Central memory CD8-positive, alpha-beta T cell (primary cell): Measurements from ENCODE around the gene NUTM2B.
"Not testable (repeated sequence)": the region's sequence is repeated elsewhere in the genome, so short reads cannot be mapped to it uniquely, and the experiment has no call there.

Source experiments
- ATAC-seq: fragments of 150-1000 bp; cut with Tn5 transposase; replicated peaks from 2 replicates; pipeline ENCODE4 v1.10.0; 2022; ENCODE audit warnings: mild to moderate bottlenecking, moderate FRiP score, moderate number of reproducible peaks; ENCODE audit not compliant: poor library complexity, severe bottlenecking; ENCODE audit errors: extremely low read depth
- DNase-seq, 2 donors: peaks; one replicate each; pipeline ENCODE4 v3.0.0; 2021; ENCODE audit warnings: low spot score in 2 of 2
- H3K27ac Mint-ChIP-seq: one replicate; pipeline ENCODE4 v1.8.0; 2022; ENCODE audit warnings: low read depth, mild to moderate bottlenecking, moderate library complexity, mixed read lengths
- H3K27me3 Mint-ChIP-seq: one replicate; pipeline ENCODE4 v1.8.0; 2022; ENCODE audit warnings: mixed read lengths
- H3K36me3 Mint-ChIP-seq: one replicate; pipeline ENCODE4 v1.8.0; 2022; ENCODE audit warnings: mild to moderate bottlenecking, moderate library complexity, mixed read lengths; ENCODE audit not compliant: insufficient read depth
- H3K4me1 Mint-ChIP-seq: one replicate; pipeline ENCODE4 v1.8.0; 2022; ENCODE audit warnings: mixed read lengths
- H3K4me3 Mint-ChIP-seq: one replicate; pipeline ENCODE4 v1.8.0; 2022; ENCODE audit warnings: mild to moderate bottlenecking, moderate library complexity, mixed read lengths
- H3K9me3 Mint-ChIP-seq: one replicate; pipeline ENCODE4 v1.8.0; 2022; ENCODE audit warnings: mixed read lengths

The NUTM2B gene, protein sequence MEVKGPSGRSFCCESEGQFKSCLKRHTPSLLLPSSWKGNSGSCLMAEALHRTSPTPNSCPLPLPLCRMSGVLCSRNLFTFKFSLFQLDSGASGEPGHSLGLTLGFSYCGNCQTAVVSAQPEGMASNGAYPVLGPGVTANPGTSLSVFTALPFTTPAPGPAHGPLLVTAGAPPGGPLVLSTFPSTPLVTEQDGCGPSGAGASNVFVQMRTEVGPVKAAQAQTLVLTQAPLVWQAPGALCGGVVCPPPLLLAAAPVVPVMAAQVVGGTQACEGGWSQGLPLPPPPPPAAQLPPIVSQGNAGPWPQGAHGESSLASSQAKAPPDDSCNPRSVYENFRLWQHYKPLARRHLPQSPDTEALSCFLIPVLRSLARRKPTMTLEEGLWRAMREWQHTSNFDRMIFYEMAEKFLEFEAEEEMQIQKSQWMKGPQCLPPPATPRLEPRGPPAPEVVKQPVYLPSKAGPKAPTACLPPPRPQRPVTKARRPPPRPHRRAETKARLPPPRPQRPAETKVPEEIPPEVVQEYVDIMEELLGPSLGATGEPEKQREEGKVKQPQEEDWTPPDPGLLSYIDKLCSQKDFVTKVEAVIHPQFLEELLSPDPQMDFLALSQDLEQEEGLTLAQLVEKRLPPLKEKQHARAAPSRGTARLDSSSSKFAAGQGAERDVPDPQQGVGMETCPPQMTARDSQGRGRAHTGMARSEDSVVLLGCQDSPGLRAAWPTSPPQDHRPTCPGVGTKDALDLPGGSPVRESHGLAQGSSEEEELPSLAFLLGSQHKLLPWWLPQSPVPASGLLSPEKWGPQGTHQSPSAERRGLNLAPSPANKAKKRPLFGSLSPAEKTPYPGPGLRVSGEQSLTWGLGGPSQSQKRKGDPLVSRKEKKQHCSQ

DNA sequence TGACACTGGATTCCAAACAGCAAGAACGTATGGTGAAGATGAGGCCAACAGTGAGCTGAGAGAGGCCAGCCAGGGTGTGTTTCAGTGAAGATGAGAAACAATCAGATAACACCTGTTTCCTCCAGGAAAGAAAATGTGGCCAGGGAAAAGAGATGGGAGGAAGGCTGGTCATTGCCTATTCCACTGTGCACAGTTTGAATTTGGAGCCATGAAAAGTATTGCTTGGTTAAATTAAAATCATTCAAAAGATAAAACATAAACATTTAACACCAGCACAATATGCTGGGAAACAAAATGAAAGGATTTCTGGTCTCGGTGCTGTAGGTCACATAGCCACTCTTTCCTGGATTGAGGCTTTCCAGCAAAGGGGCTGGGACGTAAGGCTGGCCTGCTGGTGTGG, at the start of gene NUTM2B:
NUTM2B (plus strand) TSS at position 301 of the 400 bp plus-strand sequence. CDS start 383 bp downstream, outside the sequence.
- not testable (repeated sequence) for H3K27ac Mint-ChIP-seq

DNA sequence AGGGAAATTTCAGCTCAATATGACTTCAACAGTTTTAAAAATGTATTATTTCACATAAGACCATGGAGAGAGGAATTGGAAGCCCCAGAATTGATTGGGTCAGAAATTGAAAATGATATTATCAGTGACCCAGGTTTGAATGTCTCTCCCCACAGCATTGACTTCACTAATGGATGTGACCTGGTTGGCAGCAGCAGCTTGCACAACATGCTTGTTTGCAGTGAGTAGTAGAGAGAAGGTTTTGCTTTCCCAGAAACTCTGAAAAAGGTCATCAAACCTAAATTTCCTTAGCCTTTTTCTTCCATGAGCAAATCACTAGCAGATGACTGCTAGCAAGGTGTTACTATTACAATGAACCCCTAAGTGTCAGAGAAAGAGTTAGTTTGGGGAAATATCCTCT, 39.7 kb upstream of the NUTM2B start:
- H3K4me1 Mint-ChIP-seq, H3K36me3 Mint-ChIP-seq, H3K4me3 Mint-ChIP-seq, DNase-seq, H3K27ac Mint-ChIP-seq, H3K9me3 Mint-ChIP-seq, H3K27me3 Mint-ChIP-seq, ATAC-seq: not testable (repeated sequence)

More for the DNA sequence above, at the start of gene NUTM2B:
- H3K27me3 Mint-ChIP-seq, H3K36me3 Mint-ChIP-seq, H3K4me3 Mint-ChIP-seq, ATAC-seq, DNase-seq, H3K4me1 Mint-ChIP-seq, H3K9me3 Mint-ChIP-seq: not testable (repeated sequence)

DNA sequence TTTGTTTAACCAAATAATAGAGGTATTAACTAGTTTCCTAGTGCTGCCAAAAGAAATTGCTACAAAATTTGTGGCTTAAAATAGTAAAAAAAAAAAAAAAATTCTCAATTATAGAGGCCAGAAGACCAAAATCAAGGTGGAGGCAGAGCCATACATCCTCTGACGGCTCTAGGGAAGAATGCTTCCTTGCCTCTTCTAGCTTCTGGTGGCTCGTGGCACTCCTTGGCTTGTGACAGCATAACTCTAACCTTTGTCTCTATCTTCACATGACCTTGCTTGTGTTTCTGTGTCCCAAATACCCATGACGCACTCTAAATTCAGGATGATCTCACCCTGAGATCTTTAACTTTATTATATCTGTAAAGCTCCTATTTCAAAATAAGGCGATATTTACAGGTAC, 38.3 kb upstream of the NUTM2B start:
- not testable (repeated sequence) for ATAC-seq, DNase-seq, H3K36me3 Mint-ChIP-seq, H3K9me3 Mint-ChIP-seq, H3K27ac Mint-ChIP-seq, H3K4me3 Mint-ChIP-seq, H3K27me3 Mint-ChIP-seq, H3K4me1 Mint-ChIP-seq

DNA sequence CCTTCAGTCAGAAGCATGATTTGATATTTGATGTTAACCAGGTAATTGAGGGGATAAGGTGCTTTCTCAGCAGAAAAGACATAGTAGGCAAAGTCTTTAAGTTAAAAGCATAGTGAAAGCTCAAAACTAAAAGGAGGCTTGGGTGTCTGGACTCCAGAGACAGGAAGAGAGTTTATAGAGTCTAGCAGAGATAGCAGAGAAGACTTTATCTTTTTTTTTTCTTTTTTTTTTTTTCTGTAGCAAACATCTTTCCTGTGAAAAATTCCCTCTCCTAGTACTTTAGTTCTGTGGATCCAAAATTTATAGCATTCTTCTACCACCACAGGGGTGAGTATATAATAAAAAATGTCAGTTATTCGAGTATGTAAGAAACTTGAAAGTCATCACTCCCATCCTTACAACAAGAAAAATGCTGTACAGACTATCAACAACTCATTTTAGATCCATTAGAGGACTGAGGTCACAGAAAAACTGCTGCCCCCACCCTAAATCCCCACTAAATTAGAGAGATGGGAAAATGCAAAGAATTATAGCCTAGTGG, 33.7 kb upstream of the NUTM2B start:
- H3K27me3 Mint-ChIP-seq, H3K27ac Mint-ChIP-seq, H3K4me3 Mint-ChIP-seq, ATAC-seq, H3K9me3 Mint-ChIP-seq, H3K36me3 Mint-ChIP-seq, H3K4me1 Mint-ChIP-seq, DNase-seq: not testable (repeated sequence)

DNA sequence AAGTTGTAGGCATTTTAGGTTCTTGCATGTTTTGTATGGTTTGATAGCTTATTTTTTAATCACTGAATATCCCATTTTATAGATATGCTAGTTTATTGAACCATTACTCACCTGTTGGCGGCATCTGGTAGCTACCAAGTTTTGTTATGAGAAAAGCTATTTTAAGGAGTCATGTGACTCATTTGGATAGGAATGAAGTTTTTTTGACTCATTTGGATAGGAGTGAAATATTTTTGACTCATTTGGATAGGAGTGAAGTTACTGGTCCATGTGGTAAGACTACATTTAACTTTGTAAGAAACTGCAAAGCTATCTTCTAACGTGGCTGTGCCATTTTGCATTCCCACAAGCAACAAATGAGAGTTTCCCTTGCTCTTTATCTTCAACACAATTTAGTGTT, 28.1 kb upstream of the NUTM2B start:
- not testable (repeated sequence) for H3K4me3 Mint-ChIP-seq, DNase-seq, H3K9me3 Mint-ChIP-seq, H3K27me3 Mint-ChIP-seq, ATAC-seq, H3K27ac Mint-ChIP-seq, H3K36me3 Mint-ChIP-seq, H3K4me1 Mint-ChIP-seq

DNA sequence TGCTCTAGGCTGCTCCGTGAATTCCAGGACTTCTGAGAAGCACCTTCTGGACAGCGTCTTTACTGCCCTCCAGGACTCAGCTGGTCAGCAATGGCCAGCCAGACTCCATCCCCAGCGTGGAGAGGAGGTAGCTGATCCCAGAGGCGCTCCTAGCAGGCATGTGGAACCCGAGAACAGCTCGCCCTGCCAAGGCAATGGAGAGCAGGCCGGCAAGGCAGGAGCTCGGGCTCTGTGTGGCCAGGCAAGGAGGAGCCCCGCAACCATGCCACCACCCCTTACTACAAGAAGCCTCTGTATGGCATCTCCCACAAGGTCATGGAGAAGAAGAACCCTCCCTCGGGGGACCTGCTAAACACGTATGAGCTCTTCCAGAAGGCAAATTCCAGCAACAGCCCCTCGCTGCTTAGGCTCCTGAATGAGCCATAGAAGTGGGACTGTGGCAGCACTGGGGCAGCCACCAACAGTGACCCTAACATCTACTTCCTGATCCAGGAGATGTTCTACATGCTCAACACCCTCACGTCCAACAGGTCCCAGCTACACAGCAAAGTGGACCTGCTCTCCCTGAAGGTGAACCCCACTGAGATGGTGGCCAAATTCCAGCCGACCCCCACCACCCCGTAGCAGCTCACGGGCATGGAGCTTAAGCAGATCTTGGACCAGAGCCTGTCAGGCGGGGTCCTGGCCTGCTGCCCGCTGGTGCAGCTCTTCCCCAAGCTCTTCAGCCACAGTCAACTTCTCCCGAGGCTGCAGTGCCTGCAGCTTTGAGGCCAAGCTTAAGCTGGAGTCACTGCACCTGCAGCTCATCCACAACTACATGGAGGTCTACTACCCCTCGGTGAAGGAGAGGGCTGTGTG, 19.8 kb upstream of the NUTM2B start:
- H3K36me3 Mint-ChIP-seq, DNase-seq, ATAC-seq, H3K4me1 Mint-ChIP-seq, H3K4me3 Mint-ChIP-seq, H3K27me3 Mint-ChIP-seq, H3K27ac Mint-ChIP-seq, H3K9me3 Mint-ChIP-seq: not testable (repeated sequence)

DNA sequence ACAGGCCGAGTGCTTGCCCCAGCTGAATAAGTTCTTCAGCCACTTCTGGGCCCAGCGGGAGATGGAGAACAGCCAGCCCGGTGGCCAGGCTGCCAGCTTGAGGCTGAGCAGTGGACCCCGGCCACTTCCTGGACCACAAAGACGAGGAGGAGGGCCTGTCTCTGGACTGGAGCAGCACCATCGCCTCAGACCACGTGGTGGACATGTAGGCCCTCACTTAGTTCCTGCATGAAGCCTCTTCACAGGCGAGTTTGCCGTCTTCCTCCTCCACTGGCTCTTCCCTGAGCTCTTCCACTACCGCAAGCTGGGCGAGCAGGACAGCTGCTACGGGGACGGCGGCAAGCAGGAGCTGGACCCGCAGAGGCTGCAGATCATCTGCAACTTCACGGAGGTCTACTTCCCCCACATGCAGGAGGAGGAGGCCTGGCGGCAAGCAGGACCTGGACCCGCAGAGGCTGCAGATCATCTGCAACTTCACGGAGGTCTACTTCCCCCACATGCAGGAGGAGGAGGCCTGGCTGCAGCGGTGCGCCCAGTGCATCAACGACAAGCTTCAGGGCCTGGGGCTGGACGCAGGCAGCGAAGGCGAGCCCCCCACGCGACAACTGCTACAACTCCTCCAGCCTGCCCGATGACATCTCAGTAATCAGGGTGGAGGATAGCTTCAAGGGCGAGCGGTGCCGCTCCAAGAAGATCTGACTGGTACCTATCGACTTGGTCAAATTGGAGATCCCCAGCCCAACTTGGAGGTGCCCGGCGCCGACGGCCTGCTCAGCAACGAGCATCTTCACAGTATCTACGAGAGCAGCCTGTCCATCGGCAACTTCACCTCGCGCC, 18.9 kb upstream of the NUTM2B start:
- not testable (repeated sequence) for H3K36me3 Mint-ChIP-seq, H3K27ac Mint-ChIP-seq, H3K4me3 Mint-ChIP-seq, H3K4me1 Mint-ChIP-seq, H3K9me3 Mint-ChIP-seq, DNase-seq, H3K27me3 Mint-ChIP-seq, ATAC-seq

DNA sequence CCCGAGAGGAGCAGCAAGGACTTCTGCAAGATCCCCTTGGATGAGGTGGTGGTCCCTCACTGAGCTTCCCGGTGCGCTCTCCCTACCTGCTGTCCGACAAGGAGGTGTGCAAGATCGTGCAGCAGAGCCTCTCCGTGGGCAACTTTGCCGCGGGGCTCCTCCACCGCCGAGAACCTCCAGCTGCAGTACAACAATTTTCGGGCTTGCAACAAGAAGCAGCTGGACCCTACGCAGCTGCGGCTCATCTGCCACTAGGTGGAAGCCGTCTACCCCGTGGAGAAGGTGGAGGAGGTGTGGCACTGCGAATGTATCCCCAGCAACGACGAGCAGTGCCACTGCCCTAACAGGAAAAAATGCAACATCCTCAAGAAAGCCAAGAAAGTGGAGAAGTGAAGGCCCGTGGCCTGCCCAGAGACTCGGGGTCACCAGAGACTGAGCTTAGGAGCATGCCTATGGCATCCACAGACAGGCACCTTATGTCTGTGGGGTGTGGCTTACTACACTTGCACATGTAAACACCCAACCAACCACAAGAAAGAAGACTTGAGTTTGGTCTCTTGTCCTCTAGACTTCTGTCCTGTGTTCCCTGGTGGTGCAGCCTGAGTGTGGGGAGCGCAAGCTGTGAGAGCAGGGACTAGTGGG, 17.9 kb upstream of the NUTM2B start:
- not testable (repeated sequence) for H3K36me3 Mint-ChIP-seq, H3K27ac Mint-ChIP-seq

DNA sequence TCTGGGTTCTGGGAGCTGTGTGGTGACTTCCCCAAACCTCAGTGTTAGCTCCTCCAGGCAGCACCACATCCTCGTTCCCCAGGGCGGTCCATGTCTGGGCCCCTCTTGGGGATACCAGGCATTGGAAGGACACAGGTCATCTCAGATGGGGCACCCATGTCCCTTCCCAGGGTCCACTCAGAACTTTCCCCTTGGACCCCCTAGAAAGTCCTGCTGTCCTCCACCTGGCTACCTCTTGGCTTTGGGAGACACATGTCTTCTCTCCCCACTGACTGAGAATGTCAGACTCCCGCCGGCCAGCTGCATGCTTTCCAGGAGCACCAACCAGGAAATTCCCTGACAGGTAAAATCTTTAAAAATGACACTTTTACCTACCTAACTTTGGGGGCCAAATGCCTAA, 16.4 kb upstream of the NUTM2B start:
- not testable (repeated sequence) for H3K27me3 Mint-ChIP-seq, ATAC-seq, H3K4me3 Mint-ChIP-seq, H3K36me3 Mint-ChIP-seq, H3K27ac Mint-ChIP-seq, H3K4me1 Mint-ChIP-seq, DNase-seq, H3K9me3 Mint-ChIP-seq

More for the DNA sequence above, 17.9 kb upstream of the NUTM2B start:
- peak; percentile 94 for ATAC-seq
- H3K27me3 Mint-ChIP-seq, H3K4me3 Mint-ChIP-seq, H3K4me1 Mint-ChIP-seq, H3K9me3 Mint-ChIP-seq: not testable (repeated sequence)
- DNase-seq, result peak in 1 of 2 donors; percentile 28

DNA sequence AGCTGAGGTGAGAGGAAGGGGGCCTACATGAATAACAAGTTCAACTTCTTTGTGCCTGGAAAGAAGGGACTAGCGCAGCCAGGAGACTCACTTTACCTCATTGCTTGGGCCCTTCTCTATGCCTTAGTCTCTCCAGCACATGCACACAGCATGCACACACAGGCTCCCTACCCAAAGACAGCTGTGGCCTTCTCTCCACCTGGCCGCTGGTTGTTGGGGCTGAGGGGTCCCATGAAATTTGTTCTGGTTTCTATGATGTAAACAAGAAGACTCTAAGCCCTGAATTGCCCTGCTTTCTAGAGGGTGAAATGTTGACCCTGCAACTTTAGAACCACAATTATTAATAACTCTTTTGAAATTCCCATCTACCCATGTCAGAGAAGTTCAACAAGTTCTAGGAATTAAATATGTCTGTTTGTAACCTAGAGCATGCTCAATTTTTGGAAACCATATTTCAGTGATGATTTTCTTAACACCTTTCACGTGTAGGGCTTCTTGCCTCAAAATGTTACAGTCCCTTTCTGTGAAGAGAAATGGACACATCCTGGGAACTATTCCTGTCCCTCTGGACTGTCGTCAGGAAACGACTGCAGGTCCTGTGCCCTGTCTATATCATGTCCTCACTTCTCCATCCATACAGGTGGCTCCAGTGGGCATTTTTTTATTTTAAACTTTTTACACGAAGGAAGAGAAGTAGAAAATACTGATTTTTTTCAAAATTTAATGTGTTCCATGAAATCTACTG, 15.4 kb upstream of the NUTM2B start:
- H3K27me3 Mint-ChIP-seq, H3K4me3 Mint-ChIP-seq, H3K9me3 Mint-ChIP-seq, H3K27ac Mint-ChIP-seq, H3K4me1 Mint-ChIP-seq, ATAC-seq, H3K36me3 Mint-ChIP-seq, DNase-seq: not testable (repeated sequence)

DNA sequence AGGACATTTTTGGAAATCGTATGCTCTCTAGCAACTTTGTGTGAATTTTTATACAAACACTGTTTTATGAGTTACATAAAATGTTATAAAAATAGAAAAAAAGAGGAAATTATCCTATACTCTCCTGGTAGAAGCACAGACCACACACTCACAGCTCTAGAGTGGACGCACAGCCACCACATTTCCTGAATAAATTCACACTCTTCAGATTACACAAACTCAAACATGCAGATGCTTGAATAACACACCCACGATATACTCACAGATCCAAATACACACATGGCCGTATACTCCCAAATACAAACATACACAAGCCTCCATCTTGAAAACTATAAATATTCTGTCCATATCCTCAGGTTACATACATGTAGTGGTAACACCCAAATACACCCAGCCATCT, 14.2 kb upstream of the NUTM2B start:
- not testable (repeated sequence) for H3K9me3 Mint-ChIP-seq, ATAC-seq, H3K4me3 Mint-ChIP-seq, H3K27me3 Mint-ChIP-seq, H3K27ac Mint-ChIP-seq, DNase-seq, H3K4me1 Mint-ChIP-seq, H3K36me3 Mint-ChIP-seq
